Stimulated activated CD8-positive, alpha-beta memory T cell treated with anti-CD3 and anti-CD28 coated beads, Interleukin-7, amount 100 ng/mL, for 1 hour (primary cell): Measurements from ENCODE around the gene FKBP4.
"Not testable (repeated sequence)": the region's sequence is repeated elsewhere in the genome, so short reads cannot be mapped to it uniquely, and the experiment has no call there.

Experiments used
- DNase-seq, 2 donors: peaks; one replicate each; pipeline ENCODE4 v3.0.0-alpha.2; 2020; ENCODE audit warnings: low read depth in 2 of 2

The FKBP4 gene

GRCh38 chr12:2794736-2795289, at the start of gene FKBP4:
Gene FKBP4, plus strand, starts transcription at chr12:2794970. Its CDS starts 170 bp downstream, at chr12:2795140.
- peak; percentile 77 to 78 for DNase-seq

GRCh38 chr12:2745655-2746054, 49.1 kb upstream of the FKBP4 start:
- no peak for DNase-seq

GRCh38 chr12:2749580-2749979, 45.2 kb upstream of the FKBP4 start:
- no peak for DNase-seq

GRCh38 chr12:2750185-2750584, 44.6 kb upstream of the FKBP4 start:
- DNase-seq = no peak

GRCh38 chr12:2751230-2751629, 43.5 kb upstream of the FKBP4 start:
- DNase-seq = no peak

GRCh38 chr12:2751686-2752085, 43.1 kb upstream of the FKBP4 start:
- DNase-seq = no peak

- DNase-seq = peak; percentile 48 to 49
Measured at GRCh38 chr12:2752676-2753371, 41.9 kb upstream of the FKBP4 start.

GRCh38 chr12:2753536-2753935, 41.2 kb upstream of the FKBP4 start:
- DNase-seq = no peak

- no peak for DNase-seq
Measured at GRCh38 chr12:2754208-2754607, 40.6 kb upstream of the FKBP4 start.

GRCh38 chr12:2756756-2757155, 38.0 kb upstream of the FKBP4 start:
- DNase-seq = no peak

- DNase-seq = no peak
Measured at GRCh38 chr12:2759733-2760132, 35.0 kb upstream of the FKBP4 start.

GRCh38 chr12:2764398-2764797, 30.4 kb upstream of the FKBP4 start:
- no peak for DNase-seq

GRCh38 chr12:2765052-2765451, 29.7 kb upstream of the FKBP4 start:
- DNase-seq = no peak

- DNase-seq = no peak
Measured at GRCh38 chr12:2765608-2766007, 29.2 kb upstream of the FKBP4 start.

- no peak for DNase-seq
Measured at GRCh38 chr12:2768224-2768961, 26.4 kb upstream of the FKBP4 start.

- no peak for DNase-seq
Measured at GRCh38 chr12:2769866-2770533, 24.8 kb upstream of the FKBP4 start.

GRCh38 chr12:2770544-2770943, 24.2 kb upstream of the FKBP4 start:
- DNase-seq = not testable (repeated sequence)

GRCh38 chr12:2772370-2772769, 22.4 kb upstream of the FKBP4 start:
- DNase-seq = no peak

- no peak for DNase-seq
Measured at GRCh38 chr12:2773199-2773875, 21.4 kb upstream of the FKBP4 start.

- no peak for DNase-seq
Measured at GRCh38 chr12:2775431-2775830, 19.3 kb upstream of the FKBP4 start.

GRCh38 chr12:2776129-2776806, 18.5 kb upstream of the FKBP4 start:
- DNase-seq = no peak
